HUDEP-2 (cell line): ENCODE measurements around the gene TRAF4.
"Not testable (repeated sequence)": the region's sequence is repeated elsewhere in the genome, so short reads cannot be mapped to it uniquely, and the experiment has no call there.

ENCODE experiments used
- DNase-seq, 76 experiments: peaks; one replicate each; lab custom pipeline; 2025; ENCODE audit not compliant: unreplicated experiment in 76 of 76; lab: John Stamatoyannopoulos, UW

Gene TRAF4

GRCh38 chr17:28726627-28727491 is 17.0 kb upstream of the TRAF4 start:
- DNase-seq = peak in 74 of 76 experiments; percentile 40 to 93 (median 87)

GRCh38 chr17:28728364-28729200 is 15.2 kb upstream of the TRAF4 start, which contains the start of gene NEK8:
TSS of gene NEK8 (plus strand) at chr17:28728788. CDS start at chr17:28728814, 26 bp downstream.
- peak; percentile 17 to 97 (median 92) for DNase-seq

GRCh38 chr17:28729950-28730330 is 13.9 kb upstream of the TRAF4 start:
- DNase-seq = no peak

- DNase-seq = no peak
Measured at GRCh38 chr17:28733346-28733745, 10.5 kb upstream of the TRAF4 start.

- DNase-seq = no peak
Measured at GRCh38 chr17:28734712-28735241, 9.0 kb upstream of the TRAF4 start.

- DNase-seq = peak in 71 of 76 experiments; percentile 25 to 84 (median 60)
Measured at GRCh38 chr17:28735242-28735722, 8.5 kb upstream of the TRAF4 start.

- DNase-seq = not testable (repeated sequence)
Measured at GRCh38 chr17:28735913-28736769, 7.7 kb upstream of the TRAF4 start.

GRCh38 chr17:28737316-28737715 is 6.5 kb upstream of the TRAF4 start:
- DNase-seq = no peak

- peak in 21 of 76 experiments; percentile 5 to 49 (median 29) for DNase-seq
Measured at GRCh38 chr17:28737770-28738679, 5.8 kb upstream of the TRAF4 start.

- no peak for DNase-seq
Measured at GRCh38 chr17:28738680-28739384, 5.0 kb upstream of the TRAF4 start.

- DNase-seq = no peak
Measured at GRCh38 chr17:28740406-28741357, 3.1 kb upstream of the TRAF4 start.

GRCh38 chr17:28741358-28742349 is 2.2 kb upstream of the TRAF4 start:
- peak in 64 of 76 experiments; percentile 22 to 84 (median 56) for DNase-seq

- DNase-seq = peak in 26 of 76 experiments; percentile 2 to 60 (median 24)
Measured at GRCh38 chr17:28744104-28744971, 527 bp downstream of the TRAF4 start.

- peak in 4 of 76 experiments; percentile 12 to 42 (median 17) for DNase-seq
Measured at GRCh38 chr17:28744972-28745785, 1.4 kb downstream of the TRAF4 start.
